GM12878 (cell line): ENCODE measurements around the gene SYN1. TPM values are rescaled to one million over a fixed set of nuclear protein-coding genes. Genes with fewer than 3 reads are reported as not detected.

Source experiments
- ATAC-seq: fragments of 200-7000 bp; cut with Tn5 transposase; 3 replicates; pipeline ENCODE4 v1.9.1; 2020; ENCODE audit warnings: mild to moderate bottlenecking, moderate library complexity
- BruUV-seq: library from RNA; stranded (reverse); fragments of 400-500 nt; replicated peaks from 2 replicates; lab custom pipeline; 2021; lab: Mats Ljungman, UMichigan
- CTCF ChIA-PET: fragments of 300-600 bp; sonication (Branson Sonifier 250); formaldehyde crosslinking; extraction: SDS; loops from one replicate; lab custom pipeline; 2021; ENCODE audit warnings: inconsistent platforms; lab: Yijun Ruan, JAX
- POLR2A ChIA-PET: fragments of 350-600 bp; formaldehyde crosslinking; extraction: SDS; loops from one replicate; lab custom pipeline; 2021; ENCODE audit warnings: inconsistent platforms; lab: Charles Lee
- RAD21 ChIA-PET: fragments of 300-600 bp; sonication (Branson Sonifier 250); formaldehyde crosslinking; loops from one replicate; lab custom pipeline; 2023; ENCODE audit warnings: antibody characterized with exemption; ENCODE audit not compliant: unreplicated experiment; lab: Charles Lee
- SMC1A ChIA-PET: fragments of 300-600 bp; sonication (Branson Sonifier 250); formaldehyde crosslinking; loops from one replicate; lab custom pipeline; 2023; ENCODE audit not compliant: unreplicated experiment, uncharacterized antibody; lab: Charles Lee
- DNase-seq: peaks from one replicate; pipeline ENCODE4 v3.0.0-alpha.2; 2011; ENCODE audit warnings: low read depth, low spot score
- FAIRE-seq: peaks from 3 replicates; lab custom pipeline; 2011; peaks lifted over from hg19 to GRCh38; lab: Jason Lieb, UNC
- H2AFZ ChIP-seq: 2 replicates; pipeline ENCODE4 v1.6.0; 2011; ENCODE audit warnings: low read depth, low read length, control low read depth; ENCODE audit not compliant: control insufficient read depth
- H3K27ac ChIP-seq: 2 replicates; pipeline ENCODE4 v1.5.1; 2011; ENCODE audit warnings: control low read depth; ENCODE audit not compliant: control insufficient read depth, insufficient read depth
- H3K27me3 ChIP-seq, 2 experiments: replicated peaks in 1 of 2; 2 replicates each; pipeline versions ENCODE4 v1.6.0 to v1.6.1; 2011; ENCODE audit warnings: low read length in 1 of 2; ENCODE audit not compliant: control insufficient read depth in 2 of 2, insufficient read depth in 2 of 2
- H3K36me3 ChIP-seq, 2 experiments: 2 replicates each; pipeline ENCODE4 v1.5.1; 2011; ENCODE audit warnings: low read length in 1 of 2; ENCODE audit not compliant: control insufficient read depth in 2 of 2, insufficient read depth in 2 of 2
- H3K4me1 ChIP-seq: 2 replicates; pipeline ENCODE4 v1.6.1; 2011; ENCODE audit warnings: mild to moderate bottlenecking, low read length, moderate library complexity, mixed read lengths; ENCODE audit not compliant: control insufficient read depth, insufficient read depth
- H3K4me2 ChIP-seq: 2 replicates; pipeline ENCODE4 v1.6.0; 2011; ENCODE audit warnings: control low read depth; ENCODE audit not compliant: control insufficient read depth, insufficient read depth
- H3K4me3 ChIP-seq: fragments of 200-600 bp; sonication (generic); 2 replicates; pipeline ENCODE4 v1.5.1; 2016
- H3K79me2 ChIP-seq: 2 replicates; pipeline ENCODE4 v1.6.0; 2011; ENCODE audit warnings: low read length; ENCODE audit not compliant: control insufficient read depth, insufficient read depth
- H3K9ac ChIP-seq: 2 replicates; pipeline ENCODE4 v1.8.0; 2011; ENCODE audit warnings: low read length, control low read depth, mixed read lengths; ENCODE audit not compliant: control insufficient read depth, insufficient read depth
- H3K9me3 ChIP-seq: replicated peaks from 3 replicates; pipeline ENCODE4 v1.5.1; 2011; ENCODE audit warnings: mild to moderate bottlenecking, low read length; ENCODE audit not compliant: control insufficient read depth, insufficient read depth
- H4K20me1 ChIP-seq: 2 replicates; pipeline ENCODE4 v1.6.0; 2011; ENCODE audit not compliant: control insufficient read depth, insufficient read depth
- CBX5 ChIP-seq: sonication (generic); IDR thresholded peaks from 2 replicates; pipeline ENCODE4 v1.6.1; 2016; ENCODE audit warnings: low read depth, moderate library complexity, mild to moderate bottlenecking, inconsistent platforms
- CEBPB ChIP-seq, 2 experiments: fragments of 150-350 bp in 1 of 2; IDR thresholded peaks; 2 replicates each; pipeline ENCODE4 v1.6.1; 2012 to 2014; ENCODE audit warnings: low read depth in 2 of 2, low read length in 2 of 2, borderline replicate concordance in 1 of 2, inconsistent platforms in 1 of 2
- ESRRA ChIP-seq: IDR thresholded peaks from 2 replicates; pipeline ENCODE4 v1.6.1; 2012; ENCODE audit warnings: mild to moderate bottlenecking, low read length, improper control_type of control experiment
- IRF4 ChIP-seq: IDR thresholded peaks from 2 replicates; pipeline ENCODE4 v1.6.1; 2011; ENCODE audit warnings: low read depth, low read length
- KDM1A ChIP-seq: fragments of 200-600 bp; sonication (generic); IDR thresholded peaks from 2 replicates; pipeline ENCODE4 v1.6.1; 2016; ENCODE audit warnings: borderline replicate concordance
- KLF5 ChIP-seq: fragments of 450-650 bp; IDR thresholded peaks from 2 replicates; pipeline ENCODE4 v1.6.1; 2014; ENCODE audit warnings: mild to moderate bottlenecking; ENCODE audit not compliant: partially characterized antibody
- NFYB ChIP-seq: IDR thresholded peaks from 2 replicates; pipeline ENCODE4 v1.6.1; 2011; ENCODE audit warnings: low read depth, mild to moderate bottlenecking, low read length, improper control_type of control experiment, moderate library complexity; ENCODE audit not compliant: insufficient read depth
- NR2F1 ChIP-seq: fragments of 450-650 bp; conservative IDR thresholded peaks from 2 replicates; pipeline ENCODE4 v1.6.1; 2017; ENCODE audit warnings: mild to moderate bottlenecking
- PML ChIP-seq: IDR thresholded peaks from 2 replicates; pipeline ENCODE4 v1.6.1; 2012; ENCODE audit warnings: low read length, inconsistent platforms
- SREBF1 ChIP-seq: IDR thresholded peaks from 2 replicates; pipeline ENCODE4 v1.6.1; 2012; ENCODE audit warnings: mild to moderate bottlenecking, low read length
- STAT3 ChIP-seq: IDR thresholded peaks from 2 replicates; pipeline ENCODE4 v1.6.1; 2011; ENCODE audit warnings: low read depth, low read length, improper control_type of control experiment
- TAF1 ChIP-seq: IDR thresholded peaks from 2 replicates; pipeline ENCODE4 v1.6.1; 2011; ENCODE audit warnings: mild to moderate bottlenecking, low read depth, low read length, borderline replicate concordance
- TCF7 ChIP-seq: IDR thresholded peaks from 2 replicates; pipeline ENCODE4 v1.6.1; 2014; ENCODE audit warnings: antibody characterized with exemption, borderline replicate concordance
- ZZZ3 ChIP-seq: IDR thresholded peaks from 2 replicates; pipeline ENCODE4 v1.6.1; 2011; ENCODE audit warnings: low read depth; ENCODE audit not compliant: control insufficient read depth, insufficient read length
- WGBS: methylation state at CpG from one replicate; pipeline ENCODE4 v1.1.6; 2016; ENCODE audit warnings: low lambda C conversion rate; ENCODE audit not compliant: insufficient replicate concordance, insufficient coverage; ENCODE audit errors: missing lambda C conversion rate; 5-methylcytosine and 5-hydroxymethylcytosine counted together
- in situ Hi-C: fragments of 300-500 bp; cut with MboI; formaldehyde crosslinking; loops from 9 replicates; pipeline ENCODE4 v1.14.3; 2018; ENCODE audit warnings: mixed read lengths
- intact Hi-C: fragments of 100-400 bp; cut with micrococcal nuclease; formaldehyde crosslinking; loops from one replicate; pipeline ENCODE4 v1.14.2; 2022; ENCODE audit not compliant: unreplicated experiment
- polyA plus RNA-seq, 11 experiments: library from polyadenylated mRNA; depleted of rRNA in 4 of 11; unstranded in 6 of 11; stranded (reverse) in 5 of 11; fragments of >200 nt; fragmentation: Nextera tagmentation in 4 of 11; fragmentation: Illumina TruSeq in 1 of 11; extraction: Ambion mirVana in 4 of 11; extraction: Trizol in 1 of 11; gene quantifications; 1 replicate in 1 of 11; 2 replicates in 10 of 11; pipeline versions ENCODE4 v1.2.1 to v1.2.3, GENCODE V29; 2011 to 2016; ENCODE audit warnings: inconsistent platforms in 2 of 11, missing spikeins in 2 of 11, low read depth in 1 of 11
- total RNA-seq, 4 experiments: library from RNA; depleted of rRNA in 3 of 4; stranded (reverse); fragments of >200 nt in 3 of 4; fragmentation: Illumina TruSeq in 1 of 4; extraction: Trizol in 1 of 4; gene quantifications; 2 replicates each; pipeline versions ENCODE4 v1.2.1 to v1.2.3, GENCODE V29; 2013 to 2021
- TF ChIP-seq, protein P1 (sequence below): fragments of 450-650 bp; conservative IDR thresholded peaks from 2 replicates; pipeline ENCODE4 v1.6.1; 2017; ENCODE audit warnings: mild to moderate bottlenecking, moderate library complexity
- TF ChIP-seq, protein P2 (sequence below): fragments of 450-650 bp; IDR thresholded peaks from 2 replicates; pipeline ENCODE4 v1.6.1; 2017; ENCODE audit warnings: mild to moderate bottlenecking, moderate library complexity
- TF ChIP-seq, protein P3 (sequence below): fragments of 450-650 bp; IDR thresholded peaks from 2 replicates; pipeline ENCODE4 v1.6.1; 2014; ENCODE audit warnings: mild to moderate bottlenecking

The SYN1 gene
- total and polyA plus RNA-seq, 10 of the 15 experiments (the other 5 are each of a cell fraction or from before 2014, with no cell fraction given), result 0.09 to 0.57 (median 0.16) TPM; not detected in 3

DNA sequence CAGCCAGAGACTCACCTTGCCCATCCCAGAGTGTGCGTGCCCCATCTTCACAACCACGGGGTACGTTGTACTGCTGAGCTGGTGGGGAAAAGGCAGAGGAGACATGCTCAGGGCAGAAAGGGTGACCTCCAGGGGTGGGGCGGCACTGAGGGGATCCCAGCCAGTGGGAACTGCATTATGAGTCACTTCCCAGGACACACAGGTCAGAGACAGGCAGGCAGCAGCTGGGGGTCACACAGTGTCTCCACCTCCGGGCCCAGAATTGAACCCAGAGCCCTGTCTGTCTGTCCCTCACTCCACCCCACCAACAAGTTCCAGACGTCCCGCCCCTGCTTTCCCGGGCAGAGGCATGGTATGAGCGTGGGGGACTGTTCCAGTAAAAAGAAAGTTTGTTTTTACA is 42.2 kb downstream of the SYN1 start:
- ChIA-PET SMC1A (no interaction called here), RAD21 (no interaction called here), CTCF (no interaction called here), POLR2A (no interaction called here)
- in situ Hi-C loops, result no loop called here
- intact Hi-C loops, result no loop called here
- TF ChIP-seq TAF1 (no peak), NR2F1 (no peak), ZZZ3 (no peak), IRF4 (no peak), SREBF1 (no peak), TCF7 (no peak), KDM1A (no peak), ESRRA (no peak), CEBPB (IDR thresholded peaks at IDR 0.05; ENCODE audit: borderline replicate concordance in 1 of 2, low read depth in 2 of 2, low read length in 2 of 2) (no peak), PML (no peak), KLF5 (no peak), NFYB (no peak), STAT3 (no peak), CBX5 (no peak)
- TF ChIP-seq, protein P1, sequence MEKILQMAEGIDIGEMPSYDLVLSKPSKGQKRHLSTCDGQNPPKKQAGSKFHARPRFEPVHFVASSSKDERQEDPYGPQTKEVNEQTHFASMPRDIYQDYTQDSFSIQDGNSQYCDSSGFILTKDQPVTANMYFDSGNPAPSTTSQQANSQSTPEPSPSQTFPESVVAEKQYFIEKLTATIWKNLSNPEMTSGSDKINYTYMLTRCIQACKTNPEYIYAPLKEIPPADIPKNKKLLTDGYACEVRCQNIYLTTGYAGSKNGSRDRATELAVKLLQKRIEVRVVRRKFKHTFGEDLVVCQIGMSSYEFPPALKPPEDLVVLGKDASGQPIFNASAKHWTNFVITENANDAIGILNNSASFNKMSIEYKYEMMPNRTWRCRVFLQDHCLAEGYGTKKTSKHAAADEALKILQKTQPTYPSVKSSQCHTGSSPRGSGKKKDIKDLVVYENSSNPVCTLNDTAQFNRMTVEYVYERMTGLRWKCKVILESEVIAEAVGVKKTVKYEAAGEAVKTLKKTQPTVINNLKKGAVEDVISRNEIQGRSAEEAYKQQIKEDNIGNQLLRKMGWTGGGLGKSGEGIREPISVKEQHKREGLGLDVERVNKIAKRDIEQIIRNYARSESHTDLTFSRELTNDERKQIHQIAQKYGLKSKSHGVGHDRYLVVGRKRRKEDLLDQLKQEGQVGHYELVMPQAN, result no peak
- TF ChIP-seq, protein P2, sequence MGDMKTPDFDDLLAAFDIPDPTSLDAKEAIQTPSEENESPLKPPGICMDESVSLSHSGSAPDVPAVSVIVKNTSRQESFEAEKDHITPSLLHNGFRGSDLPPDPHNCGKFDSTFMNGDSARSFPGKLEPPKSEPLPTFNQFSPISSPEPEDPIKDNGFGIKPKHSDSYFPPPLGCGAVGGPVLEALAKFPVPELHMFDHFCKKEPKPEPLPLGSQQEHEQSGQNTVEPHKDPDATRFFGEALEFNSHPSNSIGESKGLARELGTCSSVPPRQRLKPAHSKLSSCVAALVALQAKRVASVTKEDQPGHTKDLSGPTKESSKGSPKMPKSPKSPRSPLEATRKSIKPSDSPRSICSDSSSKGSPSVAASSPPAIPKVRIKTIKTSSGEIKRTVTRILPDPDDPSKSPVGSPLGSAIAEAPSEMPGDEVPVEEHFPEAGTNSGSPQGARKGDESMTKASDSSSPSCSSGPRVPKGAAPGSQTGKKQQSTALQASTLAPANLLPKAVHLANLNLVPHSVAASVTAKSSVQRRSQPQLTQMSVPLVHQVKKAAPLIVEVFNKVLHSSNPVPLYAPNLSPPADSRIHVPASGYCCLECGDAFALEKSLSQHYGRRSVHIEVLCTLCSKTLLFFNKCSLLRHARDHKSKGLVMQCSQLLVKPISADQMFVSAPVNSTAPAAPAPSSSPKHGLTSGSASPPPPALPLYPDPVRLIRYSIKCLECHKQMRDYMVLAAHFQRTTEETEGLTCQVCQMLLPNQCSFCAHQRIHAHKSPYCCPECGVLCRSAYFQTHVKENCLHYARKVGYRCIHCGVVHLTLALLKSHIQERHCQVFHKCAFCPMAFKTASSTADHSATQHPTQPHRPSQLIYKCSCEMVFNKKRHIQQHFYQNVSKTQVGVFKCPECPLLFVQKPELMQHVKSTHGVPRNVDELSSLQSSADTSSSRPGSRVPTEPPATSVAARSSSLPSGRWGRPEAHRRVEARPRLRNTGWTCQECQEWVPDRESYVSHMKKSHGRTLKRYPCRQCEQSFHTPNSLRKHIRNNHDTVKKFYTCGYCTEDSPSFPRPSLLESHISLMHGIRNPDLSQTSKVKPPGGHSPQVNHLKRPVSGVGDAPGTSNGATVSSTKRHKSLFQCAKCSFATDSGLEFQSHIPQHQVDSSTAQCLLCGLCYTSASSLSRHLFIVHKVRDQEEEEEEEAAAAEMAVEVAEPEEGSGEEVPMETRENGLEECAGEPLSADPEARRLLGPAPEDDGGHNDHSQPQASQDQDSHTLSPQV, result no peak
- TF ChIP-seq, protein P3, sequence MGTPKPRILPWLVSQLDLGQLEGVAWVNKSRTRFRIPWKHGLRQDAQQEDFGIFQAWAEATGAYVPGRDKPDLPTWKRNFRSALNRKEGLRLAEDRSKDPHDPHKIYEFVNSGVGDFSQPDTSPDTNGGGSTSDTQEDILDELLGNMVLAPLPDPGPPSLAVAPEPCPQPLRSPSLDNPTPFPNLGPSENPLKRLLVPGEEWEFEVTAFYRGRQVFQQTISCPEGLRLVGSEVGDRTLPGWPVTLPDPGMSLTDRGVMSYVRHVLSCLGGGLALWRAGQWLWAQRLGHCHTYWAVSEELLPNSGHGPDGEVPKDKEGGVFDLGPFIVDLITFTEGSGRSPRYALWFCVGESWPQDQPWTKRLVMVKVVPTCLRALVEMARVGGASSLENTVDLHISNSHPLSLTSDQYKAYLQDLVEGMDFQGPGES, result no peak
- BruUV-seq, result no TSS peak
- H3K4me3 ChIP-seq, result no peak overlapping the region
- H3K36me3 ChIP-seq, result no peaks in the 10 kb centered on the region
- no peak overlapping the region for H3K4me2 ChIP-seq
- 56% methylated on average over 9 of the region's 9 CpGs for WGBS
- FAIRE-seq (no peak), ATAC-seq (no peak), DNase-seq (no peak)
- H3K9ac ChIP-seq, result no peak overlapping the region
- H3K4me1 ChIP-seq, result peaks cover 8% of the 10 kb centered on the region
- H3K27me3 ChIP-seq, result no peaks in the 10 kb centered on the region
- H4K20me1 ChIP-seq, result no peaks in the 10 kb centered on the region
- H2AFZ ChIP-seq, result no peak overlapping the region
- no peaks in the 10 kb centered on the region; the same call in 2 of the 3 replicates for H3K9me3 ChIP-seq
- H3K27ac ChIP-seq, result no peak overlapping the region
- H3K79me2 ChIP-seq, result no peaks in the 10 kb centered on the region; the same call in 1 of the 2 replicates
